Endothelial cell of umbilical vein (primary cell): ENCODE data around the gene KRT222. TPM values are rescaled to one million over a fixed set of nuclear protein-coding genes. Genes with fewer than 3 reads are reported as not detected.

ENCODE experiments used
- BruUV-seq: library from RNA; stranded (reverse); fragments of 400-500 nt; replicated peaks from 2 replicates; lab custom pipeline; 2021; lab: Mats Ljungman, UMichigan
- CTCF ChIA-PET: fragments of 300-600, 350-600 bp; sonication (Branson Sonifier 250); formaldehyde crosslinking; loops from one replicate; lab custom pipeline; 2021; ENCODE audit warnings: antibody characterized with exemption, inconsistent platforms; lab: Charles Lee
- POLR2A ChIA-PET: fragments of 300-600, 350-600 bp; sonication (Branson Sonifier 250); formaldehyde crosslinking; loops from one replicate; lab custom pipeline; 2021; ENCODE audit warnings: antibody characterized with exemption, inconsistent platforms; lab: Charles Lee
- DNase-seq: peaks from one replicate; pipeline ENCODE4 v3.0.0-alpha.2; 2011; ENCODE audit warnings: low read depth, low spot score
- FAIRE-seq: peaks from 2 replicates; lab custom pipeline; 2011; peaks lifted over from hg19 to GRCh38; lab: Jason Lieb, UNC
- H2AFZ ChIP-seq: 2 replicates; pipeline ENCODE4 v1.6.0; 2012; ENCODE audit warnings: low read depth, low read length, control low read depth, inconsistent platforms
- H3K27ac ChIP-seq: 2 replicates; pipeline ENCODE4 v1.5.1; 2011; ENCODE audit warnings: low read depth, mild to moderate bottlenecking, control low read depth, low read length, moderate library complexity; ENCODE audit not compliant: insufficient read depth
- H3K27me3 ChIP-seq, 2 experiments: 2 replicates each; pipeline versions ENCODE4 v1.6.0 to v1.6.1; 2011; ENCODE audit warnings: low read length in 2 of 2, mixed read lengths in 1 of 2; ENCODE audit not compliant: control insufficient read depth in 2 of 2, insufficient read depth in 2 of 2
- H3K36me3 ChIP-seq, 2 experiments: 2 replicates in 1 of 2; 3 replicates in 1 of 2; pipeline ENCODE4 v1.5.1; 2011; ENCODE audit warnings: low read length in 2 of 2, mild to moderate bottlenecking in 1 of 2, moderate library complexity in 1 of 2; ENCODE audit not compliant: control insufficient read depth in 2 of 2, insufficient read depth in 2 of 2; ENCODE audit errors: extremely low read depth in 1 of 2
- H3K4me1 ChIP-seq: 3 replicates; pipeline ENCODE4 v1.5.1; 2011; ENCODE audit warnings: mild to moderate bottlenecking, low read length; ENCODE audit not compliant: control insufficient read depth, insufficient read depth; ENCODE audit errors: extremely low read depth
- H3K4me2 ChIP-seq: 2 replicates; pipeline ENCODE4 v1.6.1; 2011; ENCODE audit warnings: low read length, control low read depth, mixed read lengths; ENCODE audit not compliant: insufficient read depth
- H3K4me3 ChIP-seq, 3 experiments: fragments of 200-600 bp in 1 of 3; sonication (generic), shearing (Covaris generic) in 1 of 3; replicated peaks in 1 of 3; 2 replicates each; pipeline ENCODE4 v1.5.1; 2011 to 2016; ENCODE audit warnings: control low read depth in 3 of 3, low read length in 3 of 3, mild to moderate bottlenecking in 2 of 3, inconsistent platforms in 1 of 3, low read depth in 1 of 3, moderate library complexity in 1 of 3; ENCODE audit not compliant: insufficient read depth in 1 of 3
- H3K79me2 ChIP-seq: 2 replicates; pipeline ENCODE4 v1.6.0; 2012; ENCODE audit warnings: low read length, inconsistent platforms; ENCODE audit not compliant: control insufficient read depth, insufficient read depth
- H3K9ac ChIP-seq: replicated peaks from 2 replicates; pipeline ENCODE3; 2011; ENCODE audit warnings: low read length, control low read depth; ENCODE audit not compliant: insufficient read depth; ENCODE audit errors: extremely low read depth
- H3K9me1 ChIP-seq: replicated peaks from 3 replicates; pipeline ENCODE4 v1.6.0; 2011; ENCODE audit warnings: mild to moderate bottlenecking, low read length; ENCODE audit not compliant: control insufficient read depth, insufficient read depth; ENCODE audit errors: extremely low read depth
- H3K9me3 ChIP-seq: replicated peaks from 2 replicates; pipeline ENCODE4 v1.5.1; 2012; ENCODE audit warnings: low read length, inconsistent platforms; ENCODE audit not compliant: control insufficient read depth, insufficient read depth
- H4K20me1 ChIP-seq: replicated peaks from 2 replicates; pipeline ENCODE3; 2011; ENCODE audit warnings: mild to moderate bottlenecking, low read length; ENCODE audit not compliant: control insufficient read depth, insufficient read depth; ENCODE audit errors: extremely low read depth
- EZH2 ChIP-seq: IDR thresholded peaks from 2 replicates; pipeline ENCODE4 v1.6.1; 2012; ENCODE audit warnings: borderline replicate concordance, low read depth, mild to moderate bottlenecking, moderate library complexity, low read length, inconsistent platforms; ENCODE audit not compliant: severe bottlenecking
- FOS ChIP-seq: IDR thresholded peaks from 2 replicates; pipeline ENCODE4 v1.6.1; 2011; ENCODE audit warnings: mild to moderate bottlenecking, low read length, moderate library complexity, borderline replicate concordance; ENCODE audit not compliant: insufficient read depth
- GATA2 ChIP-seq: IDR thresholded peaks from 2 replicates; pipeline ENCODE4 v1.7.0; 2011; ENCODE audit warnings: low read depth, mild to moderate bottlenecking, moderate library complexity, mixed read lengths, low read length; ENCODE audit not compliant: insufficient read length, insufficient read depth
- JUN ChIP-seq: IDR thresholded peaks from 2 replicates; pipeline ENCODE4 v1.6.1; 2011; ENCODE audit warnings: borderline replicate concordance, low read depth; ENCODE audit not compliant: insufficient read length, insufficient read depth
- MAX ChIP-seq: IDR thresholded peaks from 2 replicates; pipeline ENCODE4 v1.6.1; 2011; ENCODE audit not compliant: insufficient read depth, insufficient read length
- MYC ChIP-seq: IDR thresholded peaks from one replicate; pipeline ENCODE4 v1.6.1; 2011; ENCODE audit warnings: mild to moderate bottlenecking, low read depth, low read length
- POLR2A ChIP-seq: IDR thresholded peaks from 2 replicates; pipeline ENCODE4 v1.6.1; 2012; ENCODE audit warnings: low read depth, mild to moderate bottlenecking, control low read depth, low read length
- POLR2AphosphoS5 ChIP-seq: IDR thresholded peaks from 2 replicates; pipeline ENCODE4 v1.6.1; 2012; ENCODE audit warnings: low read depth, mild to moderate bottlenecking, control low read depth, low read length, moderate library complexity; ENCODE audit not compliant: insufficient read depth
- dilution Hi-C: fragments of 300-500 bp; cut with MboI; formaldehyde crosslinking; loops from one replicate; pipeline ENCODE4 v1.15.0; 2019; ENCODE audit warnings: low sequenced_read_pairs; ENCODE audit not compliant: extremely low pct_ligation_motif_present
- intact Hi-C: fragments of 100-400 bp; cut with micrococcal nuclease; formaldehyde crosslinking; loops from one replicate; pipeline ENCODE4 v1.10.0; 2022
- polyA plus RNA-seq, 4 experiments: library from polyadenylated mRNA; depleted of rRNA in 3 of 4; stranded (reverse) in 3 of 4; unstranded in 1 of 4; fragments of >200 nt; gene quantifications; 2 replicates each; pipeline versions ENCODE4 v1.2.1 to v1.2.3, GENCODE V29; 2011 to 2012; ENCODE audit warnings: missing spikeins in 1 of 4
- total RNA-seq: library from RNA; stranded (reverse); gene quantifications from 2 replicates; pipeline ENCODE4 v1.2.3, GENCODE V29; 2021
- TF ChIP-seq, protein P1 (sequence below), 2 donors: IDR thresholded peaks; 1 replicate in 1 of 2; 2 replicates in 1 of 2; pipeline ENCODE4 v1.5.1; 2011; ENCODE audit warnings: low read length in 2 of 2, mild to moderate bottlenecking in 2 of 2, moderate library complexity in 2 of 2, control low read depth in 1 of 2, inconsistent platforms in 1 of 2, low read depth in 1 of 2; ENCODE audit not compliant: insufficient read depth in 1 of 2; ENCODE audit errors: extremely low read depth in 1 of 2

KRT222 gene
- total and polyA plus RNA-seq, 2 donors (not counting 3 experiments of a cell fraction or from before 2014, with no cell fraction given) = not detected

GRCh38 chr17:40613467-40614154 lies 51.4 kb downstream of the KRT222 start:
- CTCF ChIA-PET = interaction anchor here (1.1 kb wide), 1 partner anchor 15 kb away, joined by 3 read pairs; no protein-coding TSS in a partner anchor
- no TSS peak for BruUV-seq

More at GRCh38 chr17:40613467-40614154, 51.4 kb downstream of the KRT222 start:
- Histone ChIP-seq H3K27me3 (peaks cover 17 to 18% of the 10 kb centered on the region in 2 experiments), H3K4me1 (no peaks in the 10 kb centered on the region), H3K36me3 (no peaks in the 10 kb centered on the region), H3K9me3 (no peaks in the 10 kb centered on the region), H3K27ac (no peak overlapping the region), H4K20me1 (no peaks in the 10 kb centered on the region), H3K79me2 (no peaks in the 10 kb centered on the region), H2AFZ (no peak overlapping the region), H3K4me2 (no peak overlapping the region), H3K9ac (no peak overlapping the region), H3K9me1 (no peaks in the 10 kb centered on the region), H3K4me3 (no peak overlapping the region)
- DNase-seq = no peak
- POLR2A ChIA-PET = no interaction called here
- intact Hi-C loops = no loop called here
- TF ChIP-seq, protein P1, sequence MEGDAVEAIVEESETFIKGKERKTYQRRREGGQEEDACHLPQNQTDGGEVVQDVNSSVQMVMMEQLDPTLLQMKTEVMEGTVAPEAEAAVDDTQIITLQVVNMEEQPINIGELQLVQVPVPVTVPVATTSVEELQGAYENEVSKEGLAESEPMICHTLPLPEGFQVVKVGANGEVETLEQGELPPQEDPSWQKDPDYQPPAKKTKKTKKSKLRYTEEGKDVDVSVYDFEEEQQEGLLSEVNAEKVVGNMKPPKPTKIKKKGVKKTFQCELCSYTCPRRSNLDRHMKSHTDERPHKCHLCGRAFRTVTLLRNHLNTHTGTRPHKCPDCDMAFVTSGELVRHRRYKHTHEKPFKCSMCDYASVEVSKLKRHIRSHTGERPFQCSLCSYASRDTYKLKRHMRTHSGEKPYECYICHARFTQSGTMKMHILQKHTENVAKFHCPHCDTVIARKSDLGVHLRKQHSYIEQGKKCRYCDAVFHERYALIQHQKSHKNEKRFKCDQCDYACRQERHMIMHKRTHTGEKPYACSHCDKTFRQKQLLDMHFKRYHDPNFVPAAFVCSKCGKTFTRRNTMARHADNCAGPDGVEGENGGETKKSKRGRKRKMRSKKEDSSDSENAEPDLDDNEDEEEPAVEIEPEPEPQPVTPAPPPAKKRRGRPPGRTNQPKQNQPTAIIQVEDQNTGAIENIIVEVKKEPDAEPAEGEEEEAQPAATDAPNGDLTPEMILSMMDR (IDR thresholded peaks at IDR 0.05; ENCODE audit: extremely low read depth in 1 of 2, insufficient read depth in 1 of 2, low read depth in 1 of 2, low read length in 2 of 2) = no peak
- no peak for TF ChIP-seq MAX
- TF ChIP-seq MYC = no peak
- no peak for TF ChIP-seq GATA2
- no peak for TF ChIP-seq POLR2A
- no peak for TF ChIP-seq POLR2AphosphoS5
- TF ChIP-seq JUN = no peak
- TF ChIP-seq EZH2 = no peak
- TF ChIP-seq FOS = no peak
- FAIRE-seq = no peak
- dilution Hi-C loops = no loop called here
